Stimulated activated CD4-positive, alpha-beta T cell treated with anti-CD3 and anti-CD28 coated beads, Interleukin-15, amount 100 ng/mL, for 24 hours (primary cell): ENCODE results near the gene AXIN2.
"Not testable (repeated sequence)": the region's sequence is repeated elsewhere in the genome, so short reads cannot be mapped to it uniquely, and the experiment has no call there.

Experiments
- DNase-seq: peaks from one replicate; pipeline ENCODE4 v3.0.0-alpha.2; 2020

AXIN2 gene

GRCh38 chr17:65536573-65537342 is 24.7 kb downstream of the AXIN2 start:
- DNase-seq, result no peak

- no peak for DNase-seq
Measured at GRCh38 chr17:65535777-65536572, 25.5 kb downstream of the AXIN2 start.

GRCh38 chr17:65533852-65534457 is 27.5 kb downstream of the AXIN2 start:
- DNase-seq, result no peak

GRCh38 chr17:65533056-65533745 is 28.2 kb downstream of the AXIN2 start:
- DNase-seq, result no peak

- no peak for DNase-seq
Measured at GRCh38 chr17:65532101-65532890, 29.2 kb downstream of the AXIN2 start.

GRCh38 chr17:65531256-65532100 is 30.0 kb downstream of the AXIN2 start:
- no peak for DNase-seq

- no peak for DNase-seq
Measured at GRCh38 chr17:65530523-65531255, 30.8 kb downstream of the AXIN2 start.

- no peak for DNase-seq
Measured at GRCh38 chr17:65529761-65530522, 31.5 kb downstream of the AXIN2 start.

GRCh38 chr17:65529040-65529633 is 32.3 kb downstream of the AXIN2 start:
- no peak for DNase-seq

GRCh38 chr17:65527857-65528591 is 33.4 kb downstream of the AXIN2 start:
- DNase-seq, result no peak

GRCh38 chr17:65527381-65527780 is 34.1 kb downstream of the AXIN2 start:
- no peak for DNase-seq

GRCh38 chr17:65526854-65527253 is 34.6 kb downstream of the AXIN2 start:
- DNase-seq, result not testable (repeated sequence)

GRCh38 chr17:65523853-65524664 is 37.4 kb downstream of the AXIN2 start:
- no peak for DNase-seq

- no peak for DNase-seq
Measured at GRCh38 chr17:65523411-65523810, 38.0 kb downstream of the AXIN2 start.

GRCh38 chr17:65522751-65523404 is 38.6 kb downstream of the AXIN2 start:
- DNase-seq, result no peak

GRCh38 chr17:65519462-65519861 is 42.0 kb downstream of the AXIN2 start:
- no peak for DNase-seq

- no peak for DNase-seq
Measured at GRCh38 chr17:65518256-65518655, 43.2 kb downstream of the AXIN2 start.
